Stimulated activated CD8-positive, alpha-beta memory T cell treated with anti-CD3 and anti-CD28 coated beads, Interleukin-15, amount 100 ng/mL, for 48 hours (primary cell): ENCODE data around the gene NOC3L.

Experiments used
- DNase-seq, 2 donors: peaks; one replicate each; pipeline ENCODE4 v3.0.0-alpha.2; 2020; ENCODE audit warnings: low read depth in 2 of 2

The NOC3L gene

DNA sequence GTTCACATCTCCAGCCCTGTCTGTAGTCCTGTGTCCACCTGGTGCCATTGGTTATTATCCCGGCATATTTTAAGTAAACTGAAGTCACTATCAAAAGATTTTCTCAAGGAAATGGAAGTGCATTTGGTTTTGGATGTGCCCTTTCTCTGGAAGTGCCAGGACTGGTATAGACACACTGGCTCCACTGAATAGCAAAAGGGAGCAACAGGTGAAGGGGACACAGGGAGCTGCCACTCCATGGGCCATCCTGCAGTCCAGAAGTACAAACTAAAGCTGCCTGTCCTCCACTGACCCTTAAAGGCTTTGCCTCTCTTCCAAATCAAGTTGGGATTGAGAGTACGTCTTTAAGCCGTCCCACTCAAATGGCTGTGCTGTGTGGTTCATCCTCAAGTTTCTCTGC, 62.7 kb downstream of the NOC3L start:
- no peak for DNase-seq

DNA sequence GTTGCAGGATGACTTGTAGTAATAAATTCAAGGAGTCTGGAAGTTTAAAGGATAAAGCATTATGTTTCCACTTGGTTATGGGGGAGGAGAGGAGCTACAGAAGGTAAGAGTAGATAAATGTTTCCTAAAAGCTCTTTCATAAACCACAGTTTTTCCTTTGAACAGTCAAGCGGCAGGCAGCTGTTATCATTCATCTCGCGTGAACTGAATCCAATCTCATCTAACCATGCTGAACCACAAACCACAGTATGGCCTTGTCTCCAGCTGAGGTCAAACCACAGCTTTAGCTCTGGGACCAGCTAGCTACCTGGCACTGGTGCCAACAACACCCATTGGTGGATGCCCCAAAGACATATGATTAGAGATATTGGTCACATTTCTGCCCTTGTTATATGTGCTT, 63.3 kb downstream of the NOC3L start:
- peak; percentile 6 to 16 for DNase-seq

DNA sequence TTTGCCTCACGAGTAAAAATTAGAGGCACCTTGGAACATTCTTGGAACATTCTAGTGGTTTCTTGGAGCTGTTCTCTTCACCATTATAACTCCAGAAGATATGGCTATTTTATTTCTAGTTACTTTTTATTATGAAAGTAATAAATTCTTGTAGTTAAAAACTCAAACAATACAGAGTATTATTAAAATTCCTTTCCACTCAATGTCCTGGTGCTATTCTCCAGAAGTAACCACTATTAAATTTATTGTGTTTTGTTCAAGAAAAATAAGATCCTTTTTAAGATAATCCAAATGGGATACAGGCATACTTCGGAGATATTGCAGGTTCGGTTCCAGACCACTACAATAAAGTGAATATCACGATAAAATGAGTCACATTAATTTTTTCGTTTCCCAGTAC, 68.6 kb downstream of the NOC3L start:
- DNase-seq, result no peak

DNA sequence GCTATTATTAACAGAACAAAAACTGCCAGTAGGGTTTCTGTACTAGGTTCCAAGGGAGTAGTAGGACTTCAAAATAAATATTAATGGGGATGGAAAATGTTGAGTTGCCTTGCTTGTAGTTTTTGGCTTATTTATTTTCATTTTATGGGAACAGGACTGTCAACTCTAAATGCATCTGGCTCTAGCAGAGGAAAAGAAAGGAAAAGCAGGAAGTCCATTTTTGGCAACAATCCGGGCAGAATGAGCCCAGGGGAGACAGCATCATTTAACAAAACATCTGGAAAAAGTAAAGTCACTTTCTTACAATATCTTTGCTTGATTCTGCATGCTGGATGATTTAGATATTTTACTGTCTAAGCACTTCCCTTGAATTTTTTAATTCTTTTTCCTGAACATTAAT, 69.4 kb downstream of the NOC3L start:
- DNase-seq, result no peak

DNA sequence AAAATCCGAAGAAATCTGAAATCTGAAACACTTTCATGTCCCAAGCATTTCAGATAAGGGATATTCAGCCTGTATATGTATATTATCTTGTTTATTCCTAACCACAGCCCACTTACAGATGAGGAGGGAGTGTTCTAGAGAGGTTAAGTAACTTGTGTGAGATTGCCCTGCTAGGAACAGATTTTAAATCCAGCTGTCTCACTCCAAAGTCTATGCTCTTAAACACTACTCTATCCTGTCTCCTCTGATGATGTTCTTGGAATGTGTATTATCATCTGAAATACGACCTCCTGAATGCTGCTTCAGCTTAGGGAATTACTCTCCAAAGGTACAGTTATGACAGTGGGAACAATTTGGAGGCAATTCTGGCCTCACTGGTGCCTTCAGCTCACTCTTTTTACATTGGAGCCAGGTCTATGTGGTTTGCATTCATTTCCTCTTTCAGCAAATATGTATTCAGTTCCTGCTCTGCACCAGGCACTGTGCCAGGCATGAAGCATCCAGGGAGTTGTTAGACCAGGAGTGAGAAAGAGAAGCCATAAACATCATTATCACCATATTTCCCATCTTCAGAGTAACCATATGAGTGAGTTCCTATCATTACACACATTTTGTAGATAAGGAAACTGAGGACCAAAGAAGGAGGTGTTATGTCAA, 70.2 kb downstream of the NOC3L start:
- no peak for DNase-seq

DNA sequence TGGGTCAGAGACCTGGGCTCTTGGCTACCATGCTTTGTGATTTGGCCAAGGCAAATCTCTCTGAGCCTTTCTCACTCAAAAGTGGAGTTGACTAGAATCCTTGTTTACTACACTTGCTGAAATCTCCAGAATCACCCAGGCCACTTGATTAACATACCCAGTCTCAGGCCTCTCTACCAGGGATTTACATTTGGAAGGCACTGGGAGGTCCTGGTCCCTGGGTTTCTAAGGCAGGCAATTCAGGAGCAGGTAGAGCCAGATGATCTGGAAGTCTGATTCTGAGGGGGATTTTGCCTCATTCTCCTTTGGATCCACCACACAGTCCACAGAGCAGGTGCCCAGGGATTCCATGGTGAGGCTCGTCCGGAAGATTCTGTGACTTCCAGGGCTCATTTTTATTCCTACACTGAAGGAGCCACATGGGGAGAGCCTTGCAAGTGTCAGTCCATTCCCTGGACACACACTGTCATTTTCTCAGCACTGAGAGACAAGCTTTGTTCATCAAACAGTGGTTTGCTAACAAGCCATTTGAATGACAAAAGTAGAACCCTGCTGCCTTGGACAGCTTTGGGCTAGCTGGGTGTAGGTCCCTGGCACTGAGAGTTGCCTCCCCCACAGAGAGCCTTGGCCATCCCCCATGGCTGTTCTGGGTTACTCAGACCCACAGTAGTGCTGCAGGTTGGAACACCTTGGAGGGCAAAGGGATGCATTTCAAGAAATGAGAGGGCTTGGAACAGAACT, 74.2 kb downstream of the NOC3L start:
- DNase-seq, result no peak

DNA sequence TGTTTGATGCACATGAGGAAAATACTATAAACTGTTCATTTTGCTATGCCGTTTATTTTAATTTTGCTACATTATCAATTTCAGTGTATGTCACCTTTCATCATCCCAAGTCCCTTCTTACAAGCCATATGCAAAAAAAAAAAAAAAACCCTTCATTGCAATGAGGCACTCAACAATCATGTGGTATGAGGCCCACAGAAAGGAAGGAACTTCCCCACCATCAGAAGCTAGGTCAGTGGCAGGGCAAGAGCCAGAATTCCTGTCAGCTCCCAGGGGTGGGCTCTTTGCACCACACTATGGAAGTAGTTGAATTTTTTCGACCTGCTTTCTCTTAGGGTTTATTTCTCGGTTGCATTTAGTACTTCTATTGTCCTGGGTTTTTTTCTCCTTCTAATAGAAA, 75.4 kb downstream of the NOC3L start:
- no peak for DNase-seq

DNA sequence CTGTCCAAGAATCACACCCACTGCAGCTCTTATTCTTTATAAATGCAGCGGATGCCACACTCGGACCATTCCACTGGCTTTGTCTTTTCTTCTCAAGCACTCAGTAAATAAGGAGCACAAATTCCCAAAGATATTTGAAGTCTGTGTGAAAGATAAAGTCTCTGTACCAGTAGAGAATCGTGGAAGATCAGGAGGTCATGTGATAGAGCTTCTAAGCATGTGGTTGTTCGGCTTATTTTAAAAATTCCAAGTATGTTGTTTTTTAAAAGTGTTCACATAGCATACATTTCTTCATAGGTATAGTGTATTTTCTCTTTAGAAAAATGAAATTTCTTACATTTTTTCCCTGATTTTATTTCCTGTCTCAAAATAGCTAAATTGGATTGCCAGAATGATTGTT, 75.8 kb downstream of the NOC3L start:
- no peak for DNase-seq

DNA sequence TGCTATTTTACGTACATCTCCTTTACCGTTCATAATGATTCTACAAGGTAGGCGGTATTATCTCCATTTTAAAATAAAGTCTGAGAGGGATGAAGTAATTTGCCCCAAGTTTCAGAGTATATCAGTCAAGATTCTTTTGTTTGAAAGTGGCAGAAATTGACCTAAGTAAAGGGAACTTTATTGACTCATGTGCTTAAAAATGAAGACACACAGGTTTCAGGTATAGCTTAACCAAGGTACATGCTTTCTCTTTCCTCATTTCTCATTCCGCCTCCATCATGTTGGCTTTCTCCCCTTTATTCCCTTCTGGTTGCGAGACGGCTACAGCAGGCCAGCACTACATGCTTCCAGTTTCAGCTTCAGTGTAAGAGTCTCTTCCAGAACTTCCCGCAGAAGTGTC, 77.5 kb downstream of the NOC3L start:
- DNase-seq, result no peak
